Spinal cord (tissue), 10 donors: ENCODE measurements around the gene ADGRV1. TPM values are rescaled to one million over a fixed set of nuclear protein-coding genes. Genes with fewer than 3 reads are reported as not detected.
A peak's percentile ranks its signal among the peaks of the same experiment; 100 is the strongest.

Experiments
- DNase-seq, 6 donors: peaks; one replicate each; pipeline versions ENCODE4 v3.0.0 to v3.0.0-alpha.2; 2013 to 2015; ENCODE audit warnings: low spot score in 6 of 6, low read depth in 4 of 6
- H3K27ac ChIP-seq: one replicate; pipeline ENCODE4 v1.5.1; 2013; ENCODE audit warnings: low read depth, low read length, control low read depth
- H3K27me3 ChIP-seq: one replicate; pipeline ENCODE4 v1.6.1; 2013; ENCODE audit warnings: low read length; ENCODE audit not compliant: control insufficient read depth, insufficient read depth
- H3K36me3 ChIP-seq: one replicate; pipeline ENCODE4 v1.6.1; 2013; ENCODE audit warnings: low read length; ENCODE audit not compliant: control insufficient read depth, insufficient read depth
- H3K4me1 ChIP-seq: one replicate; pipeline ENCODE4 v1.6.1; 2013; ENCODE audit warnings: low read length; ENCODE audit not compliant: control insufficient read depth, insufficient read depth
- H3K4me3 ChIP-seq: one replicate; pipeline ENCODE4 v1.5.1; 2013; ENCODE audit warnings: low read depth, low read length, control low read depth
- H3K9me3 ChIP-seq: one replicate; pipeline ENCODE4 v1.6.1; 2013; ENCODE audit warnings: low read length; ENCODE audit not compliant: control insufficient read depth, insufficient read depth
- WGBS: methylation state at CpG from one replicate; pipeline ENCODE4 v1.1.5; 2013; ENCODE audit warnings: missing lambda C conversion rate; ENCODE audit not compliant: insufficient coverage; 5-methylcytosine and 5-hydroxymethylcytosine counted together
- polyA plus RNA-seq, 2 donors: library from polyadenylated mRNA; unstranded; fragments of 120-200 nt; gene quantifications; one replicate each; pipeline ENCODE4 v1.2.1, GENCODE V29; 2013; ENCODE audit not compliant: insufficient read length in 2 of 2
- total RNA-seq, 2 donors: library from RNA; depleted of rRNA in 1 of 2; stranded (reverse); fragments of 120-200 nt in 1 of 2; fragments of >200 nt in 1 of 2; gene quantifications; one replicate each; pipeline versions ENCODE4 v1.2.3 to v1.2.4, GENCODE V29; 2013 to 2014
- donor health status: healthy.

The ADGRV1 gene
- total and polyA plus RNA-seq, 4 donors: 72.0 to 180 (median 108) TPM

- WGBS: 42% methylated on average over 4 of the region's 6 CpGs
Observed at GRCh38 chr5:91211997-91212713, 653.6 kb downstream of the ADGRV1 start.

GRCh38 chr5:91212714-91213092 is 654.1 kb downstream of the ADGRV1 start:
- 33% methylated on average over 1 of the region's 1 CpG for WGBS
- H3K27ac ChIP-seq: peak overlapping the region; percentile 45
- peak in 3 of 6 donors; percentile 15 to 72 (median 24) for DNase-seq
- H3K9me3 ChIP-seq: no peaks in the 10 kb centered on the region
- H3K4me3 ChIP-seq: no peak overlapping the region
- H3K36me3 ChIP-seq: no peaks in the 10 kb centered on the region
- H3K4me1 ChIP-seq: no peaks in the 10 kb centered on the region
- no peaks in the 10 kb centered on the region for H3K27me3 ChIP-seq

More at GRCh38 chr5:91211997-91212713, 653.6 kb downstream of the ADGRV1 start:
- no peaks in the 10 kb centered on the region for H3K36me3 ChIP-seq
- peak overlapping the region; percentile 45 for H3K27ac ChIP-seq
- no peaks in the 10 kb centered on the region for H3K27me3 ChIP-seq
- H3K4me1 ChIP-seq: no peaks in the 10 kb centered on the region
- no peak overlapping the region for H3K4me3 ChIP-seq
- no peaks in the 10 kb centered on the region for H3K9me3 ChIP-seq
- no peak for DNase-seq

Other genes with a start within 250 kb of the ADGRV1 start
- gene CETN3, start 149.0 kb upstream of the ADGRV1 start, total RNA-seq: 10 to 100 TPM; 21.2 to 61.1 TPM
- 10 to 100 TPM; 35.7 to 40.6 TPM for gene CETN3, start 149.0 kb upstream of the ADGRV1 start, polyA plus RNA-seq
- 10 to 100 TPM in 1 of 2 donors, 1 to 10 TPM in 1; 7.4 to 33.9 TPM for gene MBLAC2, start 84.0 kb upstream of the ADGRV1 start, total RNA-seq
- 10 to 100 TPM; 17.4 to 23.3 TPM for gene MBLAC2, start 84.0 kb upstream of the ADGRV1 start, polyA plus RNA-seq
- 1 to 10 TPM; 3.0 to 6.1 TPM for gene POLR3G, start 83.9 kb upstream of the ADGRV1 start, total RNA-seq
- 1 to 10 TPM; 4.0 to 4.3 TPM for gene POLR3G, start 83.9 kb upstream of the ADGRV1 start, polyA plus RNA-seq
- 10 to 100 TPM; 13.7 to 26.8 TPM for gene LYSMD3, start 29.2 kb upstream of the ADGRV1 start, total RNA-seq
- 10 to 100 TPM; 11.5 to 14.0 TPM for gene LYSMD3, start 29.2 kb upstream of the ADGRV1 start, polyA plus RNA-seq